ENCODE measurements around the gene MUC13.

MUC13 gene

DNA sequence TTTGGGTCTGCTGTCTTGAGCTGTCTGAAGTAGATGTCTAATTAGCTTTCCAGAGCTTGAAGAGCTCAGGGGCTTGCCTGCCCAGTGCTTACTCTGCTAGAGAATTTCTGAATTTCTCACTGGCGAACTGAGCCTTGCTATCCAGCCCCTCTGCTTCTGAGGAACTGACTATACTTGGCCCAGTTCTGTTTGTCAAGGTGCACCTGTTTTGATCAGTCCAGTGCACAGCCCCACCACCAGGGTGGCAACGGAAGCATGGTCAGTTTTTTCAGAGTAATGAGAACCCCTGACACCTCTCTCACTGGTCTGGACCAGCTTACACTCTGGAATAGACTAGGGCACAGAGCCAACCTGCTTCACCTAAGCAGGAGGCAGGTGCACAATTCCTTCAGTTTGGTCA is 72.5 kb downstream of the MUC13 start:
- DNase-seq: no peak

DNA sequence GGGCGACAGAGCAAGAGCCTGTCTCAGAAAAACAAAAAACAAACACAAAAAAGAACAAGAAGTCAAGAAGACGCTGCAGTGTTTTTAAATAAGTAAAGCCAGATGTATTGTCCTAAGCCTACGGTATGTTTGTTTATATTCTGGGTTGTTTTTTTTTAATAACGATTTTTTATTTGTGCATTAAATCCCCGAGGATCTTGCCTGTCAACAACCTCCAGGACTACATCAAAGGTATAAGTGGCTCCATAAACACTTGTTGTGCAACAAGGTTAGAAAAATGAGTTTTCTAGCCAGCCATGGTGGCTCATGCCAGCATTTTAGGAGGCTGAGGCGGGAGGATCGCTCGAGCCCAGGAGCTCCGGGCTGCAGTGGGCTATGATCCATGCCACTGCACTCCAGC is 73.5 kb downstream of the MUC13 start:
- no peak for DNase-seq

DNA sequence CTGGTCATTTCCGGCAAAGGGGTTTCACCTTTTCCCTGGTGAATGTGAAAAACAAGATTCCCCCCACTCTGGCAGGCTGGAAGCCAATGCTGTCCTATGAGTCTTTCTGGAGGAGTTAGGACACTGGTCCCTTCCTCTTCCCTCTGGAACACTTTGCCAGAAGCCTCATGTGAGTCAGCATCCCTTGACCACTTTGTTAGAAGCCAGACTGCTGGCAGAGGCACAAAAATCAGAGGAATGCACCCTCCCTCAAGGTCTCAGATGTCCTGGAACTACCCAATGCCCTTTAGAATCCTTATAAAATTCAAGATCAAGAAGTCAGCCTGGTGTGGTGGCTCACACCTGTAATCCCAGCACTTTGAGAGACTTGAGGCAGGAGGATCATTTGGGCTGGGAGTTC is 74.0 kb downstream of the MUC13 start:
- peak in 1 of 2 experiments; percentile 35 for DNase-seq

DNA sequence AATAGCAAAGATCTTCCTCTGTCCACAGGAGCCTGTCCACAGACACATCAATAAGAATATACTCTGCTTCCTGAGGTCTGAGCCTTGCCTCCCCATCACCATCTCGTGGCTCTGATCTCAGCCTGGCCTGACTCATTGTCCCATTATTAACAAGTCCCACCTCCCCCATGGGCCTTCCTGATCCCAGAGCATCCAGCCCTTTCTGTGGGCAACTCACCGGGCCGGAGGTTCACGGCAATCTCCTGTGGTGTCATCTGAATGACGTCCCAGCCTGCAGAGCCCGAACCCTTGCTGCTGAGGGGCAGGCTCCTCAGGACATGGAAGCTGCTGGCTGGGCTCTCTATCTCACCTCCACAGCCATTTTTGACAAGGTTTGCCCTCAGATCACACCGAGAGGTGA is 75.5 kb downstream of the MUC13 start:
- no peak for DNase-seq

DNA sequence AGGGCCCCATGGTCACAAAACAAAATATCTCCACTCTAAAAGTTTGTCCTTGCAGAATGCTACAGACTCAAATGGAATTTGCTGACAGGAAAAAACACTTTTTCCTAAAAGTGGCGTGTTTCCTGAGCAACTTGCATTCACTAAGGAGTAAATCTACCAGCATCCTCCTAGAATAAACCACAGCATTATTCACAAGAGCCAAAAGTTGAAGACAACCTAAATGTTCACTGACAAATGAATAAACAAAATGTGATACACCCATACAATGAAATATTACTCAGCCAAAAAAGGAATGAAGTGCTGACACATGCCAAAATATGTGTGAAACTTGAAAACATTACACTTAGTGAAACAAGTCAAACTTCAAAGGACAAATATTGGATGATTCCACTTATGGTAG is 76.3 kb downstream of the MUC13 start:
- no peak for DNase-seq

DNA sequence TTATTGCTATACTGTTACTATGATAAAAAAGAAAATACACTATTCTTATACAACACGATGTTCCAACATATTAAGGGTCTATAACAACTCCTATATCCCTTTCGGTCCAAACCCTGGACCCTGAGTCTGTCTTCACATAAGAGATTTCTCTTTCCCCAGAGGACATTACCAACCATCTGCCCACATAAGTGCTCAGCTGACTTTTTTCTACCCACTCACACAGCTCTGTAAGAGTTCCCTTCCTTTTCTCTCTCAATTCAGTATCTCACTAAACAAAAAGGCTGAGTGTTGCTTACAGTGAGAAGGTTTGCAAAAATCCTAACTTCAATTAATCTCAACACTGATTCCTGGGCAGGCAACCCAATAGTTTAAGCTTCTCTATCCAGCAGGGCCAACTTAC is 77.9 kb downstream of the MUC13 start:
- DNase-seq: no peak
